GM19452 (cell line): ENCODE measurements around the gene C11orf21.

Experiments used
- ATAC-seq: cut with Tn5 transposase; IDR thresholded peaks from one replicate; pipeline ENCODE4 v1.9.1; 2021; ENCODE audit not compliant: unreplicated experiment

The C11orf21 gene

DNA sequence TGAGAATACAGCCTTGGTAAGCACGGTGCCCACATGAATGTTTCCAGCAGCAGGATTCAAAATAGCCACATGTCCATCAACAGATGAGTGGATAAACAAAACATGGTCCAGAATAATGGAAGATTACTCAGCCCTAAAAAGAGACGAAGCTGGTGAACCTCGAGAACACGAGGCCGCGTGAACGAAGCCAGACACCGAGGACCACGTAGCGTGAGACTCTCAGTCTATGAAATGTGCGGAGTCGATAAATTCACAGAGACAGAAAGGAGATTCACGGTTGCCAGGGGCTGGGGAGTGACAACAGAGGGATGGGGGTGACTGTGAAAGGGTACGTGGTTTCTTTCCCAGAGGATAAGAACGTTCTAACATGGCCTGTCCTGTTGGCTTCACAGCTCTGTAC is 28.4 kb downstream of the C11orf21 start:
- no peak for ATAC-seq

DNA sequence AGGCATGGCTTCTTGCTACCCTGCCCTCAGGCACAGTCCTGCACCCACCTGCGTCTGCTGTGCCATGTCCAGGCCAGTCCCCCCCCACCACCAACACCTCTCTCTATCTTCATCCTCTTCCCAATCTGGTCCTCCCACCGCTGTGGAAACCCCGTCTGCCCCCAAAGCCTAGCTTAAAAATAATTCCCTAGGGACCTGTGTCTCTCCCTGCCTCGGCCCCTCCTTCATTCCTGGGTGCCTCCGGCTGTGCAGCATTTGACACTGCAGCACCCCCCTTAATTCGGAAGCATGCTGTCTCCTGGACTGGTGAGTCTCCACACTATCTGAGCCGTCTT is 28.8 kb downstream of the C11orf21 start:
- no peak for ATAC-seq

DNA sequence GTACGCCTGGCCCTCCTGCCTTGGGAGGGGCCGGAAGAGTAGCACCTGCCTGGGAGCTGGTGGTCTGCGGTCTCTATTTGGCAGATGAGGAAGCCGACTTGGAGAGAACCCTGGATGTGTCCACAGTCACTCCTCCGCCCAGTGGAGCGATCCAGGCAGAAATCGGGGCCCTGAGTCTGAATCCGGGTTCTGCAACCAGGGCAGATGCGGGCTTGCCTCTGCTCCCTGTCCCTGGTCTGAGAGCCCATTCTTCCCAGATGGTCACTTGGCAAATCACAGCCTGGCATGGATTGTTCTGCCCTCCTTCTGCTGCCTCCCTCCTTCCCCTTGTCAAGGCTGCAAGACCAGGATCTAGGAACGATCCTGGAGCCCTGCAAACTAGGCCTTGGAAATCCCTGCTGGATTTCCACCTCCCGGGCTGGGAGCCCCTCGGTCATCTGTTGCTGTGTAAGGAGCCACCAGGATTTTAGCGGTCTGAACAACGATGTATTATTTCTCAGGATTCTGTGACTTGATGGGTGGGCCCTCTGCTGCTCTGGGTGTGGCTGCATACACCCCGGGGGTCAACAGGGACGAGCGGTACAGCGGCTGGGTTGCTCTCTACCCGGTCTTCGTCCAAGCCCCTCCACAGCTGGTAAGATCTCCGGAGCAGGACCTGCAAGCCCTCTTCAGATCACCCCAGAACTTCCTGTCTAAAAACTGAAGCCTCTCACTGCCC is 29.3 kb downstream of the C11orf21 start:
- no peak for ATAC-seq

DNA sequence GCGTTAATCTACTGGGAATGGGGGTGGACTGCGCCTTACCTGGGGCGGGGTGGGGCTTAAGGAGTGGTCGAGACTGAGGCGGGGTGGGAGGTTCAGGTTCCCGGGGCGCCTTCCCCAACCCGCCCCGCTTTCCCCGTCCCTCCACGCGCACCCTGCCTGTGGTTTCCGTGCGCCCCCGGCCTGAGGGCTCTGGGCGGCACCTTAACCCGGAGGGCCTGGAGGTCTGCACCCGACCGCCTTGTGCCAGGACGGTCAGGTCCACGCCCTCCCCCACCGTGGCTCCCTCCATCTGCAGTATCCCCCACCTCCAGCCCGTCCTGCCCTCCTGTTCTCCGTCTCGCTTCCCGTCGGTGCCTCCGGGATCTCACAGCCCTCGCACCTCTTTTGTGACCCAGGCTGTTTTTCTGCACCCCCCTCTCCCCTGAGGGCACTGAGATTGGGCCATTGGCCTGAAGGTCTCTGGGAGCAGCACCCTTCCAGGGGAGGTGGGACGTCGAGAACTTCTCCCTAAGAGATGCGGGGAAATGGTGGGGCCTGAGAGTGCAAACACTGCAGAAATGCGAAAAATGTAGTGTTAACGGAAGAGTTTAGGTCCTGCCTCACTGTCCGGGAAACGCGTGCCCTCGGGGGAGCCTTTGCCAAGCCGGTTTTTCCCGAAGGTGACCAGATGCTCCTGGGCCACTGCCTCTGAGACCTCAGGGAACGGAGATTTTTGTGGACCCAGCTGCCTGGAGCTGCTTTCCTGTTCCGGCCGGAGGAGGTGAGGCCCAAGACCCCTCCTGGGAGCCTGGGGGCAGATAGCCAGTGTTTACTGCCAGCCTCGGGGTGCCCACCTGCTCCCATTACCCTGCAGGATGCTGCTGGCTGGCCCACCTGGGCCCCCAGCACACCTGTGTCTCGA is 30.1 kb downstream of the C11orf21 start:
- no peak for ATAC-seq

DNA sequence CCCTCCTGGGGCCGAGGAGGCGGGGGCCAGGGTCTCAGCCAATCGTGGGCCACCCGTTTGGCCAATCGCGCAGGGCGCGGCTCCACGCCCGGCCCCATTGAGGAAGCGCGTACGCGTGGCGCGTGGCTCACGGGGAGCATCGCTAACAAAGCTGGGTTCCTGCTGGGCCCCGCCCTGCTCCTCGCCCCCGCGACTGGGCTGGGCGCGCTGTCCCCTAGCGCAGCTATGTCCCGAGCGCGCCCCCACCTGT is 30.7 kb downstream of the C11orf21 start:
- ATAC-seq, result no peak

DNA sequence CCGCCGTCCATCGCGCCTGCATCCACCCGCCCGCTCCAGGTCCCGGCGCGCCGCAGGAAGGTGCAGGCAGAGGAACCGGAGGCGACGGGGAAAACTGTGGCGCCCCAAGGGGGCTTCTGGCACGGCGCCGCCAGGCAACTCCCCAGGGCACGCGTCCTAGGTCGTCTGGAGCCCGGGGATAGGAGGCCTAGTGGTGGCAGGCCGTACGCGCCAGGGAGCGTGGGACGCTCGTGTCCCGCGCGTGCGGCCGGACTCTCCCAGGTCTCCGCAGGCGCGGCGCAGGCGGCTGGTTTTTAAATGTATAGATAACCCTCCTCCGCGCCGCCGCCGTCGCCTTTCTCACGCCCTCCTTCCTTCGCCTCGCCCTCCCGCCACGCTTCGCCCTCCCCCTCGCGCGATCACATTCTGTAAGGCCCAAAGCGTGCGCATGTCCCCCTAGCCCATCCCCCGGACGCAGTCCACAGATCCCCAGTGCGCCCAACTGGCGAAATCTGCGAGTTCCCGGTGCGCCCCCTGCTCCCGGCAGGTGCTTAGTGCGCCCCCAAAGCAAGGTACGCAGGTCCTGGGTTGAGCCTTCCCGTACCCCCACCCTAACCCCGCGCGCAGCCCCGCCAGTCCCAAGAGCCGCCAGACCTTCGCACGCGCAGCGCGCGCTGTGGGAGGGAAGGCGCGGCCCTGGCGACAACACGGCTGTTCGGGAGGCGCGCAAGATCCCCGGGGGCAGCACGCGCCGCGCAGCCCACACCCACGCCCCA is 31.2 kb downstream of the C11orf21 start, which contains the start of gene ASCL2:
TSS of gene ASCL2 (minus strand) at position 267 of the 755 bp plus-strand sequence. CDS start at position 11, 256 bp downstream.
- no peak for ATAC-seq

DNA sequence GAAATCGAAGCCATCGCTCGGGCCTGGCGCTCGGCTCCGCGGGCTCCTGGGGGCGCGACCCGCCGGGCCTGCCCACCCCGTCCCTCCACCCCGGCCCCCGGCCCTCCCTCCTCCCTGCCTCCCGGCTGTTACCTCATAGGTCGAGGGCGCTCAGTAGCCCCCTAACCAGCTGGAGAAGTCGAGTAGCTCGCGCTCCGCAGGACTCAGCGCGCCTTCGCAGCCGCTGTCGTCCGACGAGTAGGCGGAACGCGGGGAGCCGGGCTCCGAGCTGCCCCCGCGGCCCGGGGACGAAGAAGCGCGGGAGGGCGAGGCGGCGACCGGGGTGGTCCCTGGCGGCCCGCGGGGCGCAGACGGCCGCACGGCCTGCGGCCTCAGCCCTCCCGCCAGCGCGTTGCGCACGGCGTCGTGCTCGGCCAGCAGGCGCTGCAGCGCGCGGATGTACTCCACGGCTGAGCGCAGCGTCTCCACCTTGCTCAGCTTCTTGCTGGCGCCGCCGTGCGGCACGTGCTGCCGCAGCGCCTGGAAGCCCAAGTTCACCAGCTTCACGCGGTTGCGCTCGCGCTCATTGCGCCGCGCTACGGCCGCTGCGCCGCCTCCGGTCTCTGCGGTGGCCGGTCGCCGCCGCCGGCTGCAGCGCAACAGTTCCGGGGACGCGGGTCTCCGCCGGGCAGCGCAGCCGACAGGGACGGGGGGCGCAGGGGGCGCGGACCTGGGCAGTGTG is 32.0 kb downstream of the C11orf21 start:
- ATAC-seq, result no peak

DNA sequence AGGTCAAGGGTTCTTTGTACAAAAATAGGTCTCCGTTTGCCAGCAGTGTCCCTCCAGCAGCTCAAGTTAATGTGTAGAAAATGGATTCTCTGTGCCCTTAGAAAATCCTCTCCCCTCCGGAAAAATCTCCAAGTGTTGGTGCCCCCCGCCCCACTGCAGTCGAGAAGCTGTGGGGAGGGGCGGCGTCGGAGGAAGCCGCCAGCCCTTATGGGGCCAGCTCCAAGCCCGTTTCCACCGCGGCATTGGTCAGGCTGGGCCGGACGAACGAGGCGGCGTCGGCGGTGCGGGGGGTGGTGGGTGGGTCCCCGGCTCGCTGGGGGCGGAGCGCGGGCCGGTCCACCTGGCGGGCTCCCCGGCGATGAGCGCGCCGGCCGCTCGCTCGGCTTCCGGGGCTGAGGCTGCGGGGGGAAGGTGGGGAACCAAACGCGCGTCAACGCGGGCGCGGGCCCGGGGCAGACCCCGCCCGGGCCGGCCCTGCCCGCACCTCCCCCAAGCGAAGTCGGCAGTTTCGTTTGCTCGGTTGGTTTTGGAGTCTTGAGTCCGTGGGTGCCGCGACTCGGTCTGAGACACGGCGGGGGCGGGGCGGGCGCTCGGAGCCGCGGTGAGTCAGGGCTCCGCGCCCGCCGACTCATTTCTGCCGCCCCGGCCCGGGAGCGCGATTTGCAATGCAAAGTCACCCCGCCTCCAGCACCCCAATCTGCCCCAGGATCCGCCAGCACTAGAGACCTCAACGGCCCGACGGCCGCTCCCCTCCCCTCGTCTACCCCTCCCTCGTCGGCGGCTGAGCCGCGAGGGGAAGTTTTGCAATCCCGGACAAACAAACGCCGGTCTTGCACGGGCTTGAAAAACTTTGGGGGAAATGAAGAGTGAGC is 32.8 kb downstream of the C11orf21 start:
- ATAC-seq, result no peak

DNA sequence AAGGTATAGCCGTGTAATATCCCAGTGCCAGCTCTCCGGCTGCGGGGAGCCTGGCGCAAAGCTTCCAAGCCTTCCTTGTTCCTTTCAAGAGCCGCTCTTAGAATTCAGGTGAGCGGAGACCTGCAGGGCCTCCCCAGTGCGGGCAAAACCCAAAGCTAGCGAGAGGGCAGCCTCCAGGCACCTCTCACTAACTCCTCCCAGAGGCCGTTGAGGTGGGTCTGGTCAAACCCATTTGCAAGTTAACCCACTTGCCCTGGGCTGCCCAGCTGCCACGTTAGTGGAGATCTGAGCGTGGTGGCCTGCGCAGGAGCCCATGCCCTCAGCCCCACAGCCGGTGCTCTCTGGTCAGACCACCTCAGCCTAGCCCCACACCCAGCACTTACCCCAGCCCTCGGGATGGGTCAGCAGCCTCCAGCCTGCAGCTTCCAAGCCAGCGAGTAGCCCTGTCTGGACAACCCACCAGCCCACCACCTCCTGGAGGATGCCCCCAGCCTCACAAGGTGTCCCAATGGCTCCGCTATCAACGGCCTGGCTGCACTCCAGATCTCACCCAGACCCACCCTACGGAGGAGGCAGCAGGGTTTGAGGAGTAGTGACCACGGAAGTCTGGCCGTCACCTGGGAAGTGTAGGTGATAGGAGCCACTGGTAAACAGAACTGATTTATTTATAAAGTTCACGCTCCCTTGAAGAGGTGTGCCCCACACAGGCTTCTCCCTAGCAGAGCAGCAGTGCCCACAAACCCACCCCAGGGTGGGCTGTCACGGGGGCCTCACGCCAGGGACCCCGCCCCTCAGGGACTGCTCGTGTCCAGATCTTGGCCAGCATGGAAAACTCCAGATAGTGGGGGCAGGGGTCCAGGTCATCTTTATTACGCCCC is 33.6 kb downstream of the C11orf21 start:
- no peak for ATAC-seq

DNA sequence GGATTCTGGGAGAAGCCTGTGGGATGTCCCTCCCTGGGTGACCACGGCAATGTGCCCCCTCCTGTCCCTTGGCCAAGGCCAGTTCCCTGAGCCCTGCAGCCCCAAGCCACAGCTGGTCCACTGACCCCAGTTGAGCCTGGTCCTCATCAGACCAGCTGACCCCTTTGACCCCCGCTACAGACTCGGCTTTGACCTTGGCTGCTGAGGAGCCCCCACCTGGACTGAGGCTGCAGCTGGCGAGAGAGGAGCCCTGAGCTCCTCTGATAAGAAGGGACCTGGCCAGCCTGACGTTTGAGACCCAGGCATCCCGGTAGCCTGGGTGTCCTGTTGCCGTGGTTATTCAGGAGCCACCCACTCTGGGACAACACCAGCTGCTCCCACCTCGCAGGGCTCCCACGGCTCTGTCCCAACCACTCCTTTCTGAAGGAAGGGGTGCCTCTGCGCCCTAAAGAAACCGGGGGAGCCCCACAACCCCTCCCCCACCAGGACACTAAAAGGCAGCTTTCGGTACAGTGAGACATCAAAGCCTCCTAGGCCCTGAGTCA is 34.3 kb downstream of the C11orf21 start:
- ATAC-seq, result no peak

DNA sequence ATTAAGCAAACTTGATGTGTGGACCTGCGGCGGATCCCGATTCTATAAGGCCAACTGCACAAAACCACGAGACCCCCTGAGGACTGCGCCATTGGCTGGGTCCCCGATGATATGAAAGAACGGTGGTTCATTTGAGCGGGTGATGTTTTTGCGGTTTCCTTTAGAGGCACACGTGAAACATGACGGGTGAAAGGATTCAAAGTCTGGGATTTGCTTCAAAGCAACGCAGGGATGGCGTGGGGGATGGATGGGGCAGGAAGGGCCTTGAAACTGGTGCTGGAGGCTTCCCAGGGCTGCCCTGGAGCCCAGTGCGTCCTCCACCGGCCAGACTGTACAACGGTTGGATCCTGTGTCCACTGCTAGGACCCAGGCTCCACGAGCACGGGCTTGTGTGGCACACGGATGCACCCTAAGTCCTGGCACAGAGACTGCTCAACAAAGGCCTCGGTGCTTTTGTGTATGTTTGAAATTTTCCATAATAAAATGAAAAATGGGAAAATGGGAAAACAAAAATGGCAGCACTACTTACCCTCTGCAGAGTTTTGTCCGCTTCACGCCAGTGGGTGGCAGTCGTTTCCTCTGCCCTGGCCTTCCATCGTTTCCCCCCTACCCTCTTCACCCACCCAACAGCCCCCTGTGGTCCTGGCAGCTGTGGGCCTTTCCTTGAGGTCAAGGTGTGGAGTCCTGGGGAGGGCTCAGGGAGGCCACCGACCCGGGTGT is 35.0 kb downstream of the C11orf21 start:
- no peak for ATAC-seq

DNA sequence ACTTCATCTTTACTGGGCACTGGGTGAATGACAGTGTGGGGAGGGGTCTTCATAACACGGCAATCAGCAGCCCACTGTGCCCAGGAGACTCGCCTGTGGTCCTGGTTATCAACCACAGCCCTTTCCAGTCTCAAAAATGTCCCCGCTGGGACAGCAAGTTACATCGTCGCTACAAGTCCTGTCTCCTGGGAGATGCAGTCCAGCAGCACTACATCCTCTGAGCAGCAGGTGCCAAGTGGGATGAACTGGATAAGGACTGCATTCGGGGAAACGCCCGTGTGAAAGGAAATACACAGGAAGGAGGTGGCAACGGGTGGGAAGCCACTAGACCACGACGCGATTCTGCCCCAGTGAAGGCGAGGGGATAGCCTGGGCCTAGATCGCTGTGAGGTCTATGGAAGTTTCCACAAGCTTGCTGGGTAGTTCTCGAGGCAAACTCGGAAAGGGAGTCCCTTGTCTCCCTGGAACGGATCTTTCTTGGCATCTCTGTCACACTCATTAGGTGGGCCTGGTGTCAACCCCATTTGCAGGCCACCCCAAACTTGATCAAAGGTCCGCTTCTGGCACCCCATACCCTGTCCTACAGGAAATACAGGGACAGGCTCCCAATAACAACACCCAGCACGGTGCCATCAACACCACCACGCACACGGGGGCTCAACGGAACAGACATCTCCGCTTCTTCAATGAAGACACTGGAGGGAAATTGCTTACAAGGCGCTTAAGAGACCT is 35.7 kb downstream of the C11orf21 start:
- no peak for ATAC-seq

DNA sequence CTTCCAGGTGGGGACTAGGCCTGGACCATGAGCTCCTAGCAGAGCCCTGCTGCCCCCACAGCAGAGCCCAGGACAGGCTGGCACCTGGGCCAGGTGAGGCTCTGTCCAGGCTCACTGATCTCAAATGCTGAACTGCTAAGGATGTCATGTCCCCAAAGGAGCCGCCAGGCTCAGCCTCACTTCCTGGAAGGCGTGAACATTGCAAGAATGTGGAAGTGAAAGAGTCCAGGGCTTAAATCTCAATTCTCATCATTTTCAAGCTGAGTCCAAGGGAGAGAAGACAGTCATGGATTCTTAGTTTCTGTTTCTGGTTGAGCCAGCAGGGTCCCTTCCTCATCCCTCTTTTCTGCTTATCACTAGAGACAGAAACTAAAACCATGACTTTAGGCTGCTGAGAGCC is 36.3 kb downstream of the C11orf21 start:
- ATAC-seq, result peak; percentile 72

DNA sequence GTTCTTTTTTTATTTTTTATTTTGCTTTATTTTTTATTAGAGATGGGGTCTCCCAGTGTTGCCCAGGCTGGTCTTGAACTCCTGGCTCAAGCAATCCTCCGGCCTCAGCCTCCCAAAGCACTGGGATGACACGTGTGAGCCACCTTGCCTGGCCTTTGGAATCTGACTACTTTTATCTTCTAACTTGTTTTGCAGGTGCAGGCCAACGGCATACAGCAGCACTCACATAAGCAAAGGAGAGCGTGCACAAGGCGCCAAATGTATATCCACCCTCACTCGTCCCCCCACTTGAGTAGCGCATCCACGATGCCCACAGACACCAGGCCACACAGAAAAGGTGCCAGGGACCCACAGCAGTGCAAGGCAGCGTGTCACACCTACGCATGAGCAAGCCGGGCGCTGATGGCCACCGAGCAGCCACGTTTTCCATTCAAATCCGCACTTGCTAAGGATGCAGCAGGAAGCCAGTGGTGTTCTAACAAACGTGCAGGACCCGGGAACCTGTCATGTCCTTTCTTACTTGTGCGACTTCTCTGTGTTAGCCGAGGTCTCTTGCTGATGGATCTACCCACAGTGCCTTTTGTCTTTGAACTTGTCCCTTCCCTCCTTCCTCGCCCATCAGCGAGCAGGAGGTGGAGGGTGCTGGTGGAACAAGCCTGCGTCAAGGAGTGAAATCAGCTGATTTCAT is 37.2 kb downstream of the C11orf21 start:
- no peak for ATAC-seq

DNA sequence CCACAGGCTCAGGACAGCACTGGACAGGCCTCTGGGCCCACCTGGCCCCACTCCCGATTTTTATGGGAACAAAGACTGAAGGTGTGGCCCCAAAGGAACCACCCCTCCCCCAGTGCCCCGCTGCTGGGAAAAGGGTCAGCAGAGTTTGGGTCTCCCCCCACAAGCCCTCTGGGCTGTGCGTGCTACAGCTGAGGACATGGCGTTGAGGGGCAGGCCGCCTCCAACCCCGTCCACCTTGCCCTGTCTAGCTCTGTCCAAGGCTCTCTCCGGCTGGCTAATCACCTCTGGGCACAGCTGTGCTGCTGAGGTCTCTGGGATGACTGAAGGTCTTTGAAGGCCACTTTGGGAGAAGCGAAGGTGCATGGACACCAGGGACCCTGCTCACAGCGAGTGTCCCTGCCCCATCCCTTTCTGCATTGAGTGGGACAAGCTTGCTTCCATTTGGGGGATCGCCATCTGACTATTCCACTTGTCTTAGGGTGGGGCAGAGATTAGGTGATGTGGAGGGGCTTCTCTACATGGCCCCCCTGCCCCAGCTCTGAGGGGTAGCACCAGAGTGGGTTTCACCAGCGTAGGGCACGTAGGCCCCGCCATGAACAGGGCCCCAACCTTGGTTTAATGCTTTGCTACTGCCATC is 37.9 kb downstream of the C11orf21 start:
- no peak for ATAC-seq

DNA sequence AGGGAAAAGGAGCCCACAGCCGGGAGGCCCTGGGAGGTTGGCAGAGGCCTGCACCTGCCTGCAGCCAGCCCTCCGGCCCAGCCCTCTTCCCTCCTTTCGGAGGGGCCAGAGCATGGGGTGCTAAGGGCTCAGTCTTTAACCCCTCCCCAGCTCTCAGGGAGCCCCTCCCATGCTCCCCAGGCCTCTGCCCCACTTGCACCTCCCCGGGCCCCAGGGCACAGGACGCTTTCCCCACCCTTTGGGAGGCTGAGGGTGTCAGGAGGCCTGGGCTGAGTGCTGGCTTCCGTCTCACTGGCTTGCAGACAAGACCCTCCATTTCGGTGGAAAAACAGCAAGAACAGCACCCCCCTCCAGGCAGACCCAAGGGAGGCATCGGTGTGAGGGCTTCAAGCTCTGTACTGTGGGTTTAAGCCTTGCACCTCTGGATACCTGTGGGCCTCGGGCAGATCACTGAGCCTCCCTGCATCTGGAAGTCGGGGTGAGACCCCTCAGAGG is 38.6 kb downstream of the C11orf21 start:
- no peak for ATAC-seq
